Activated CD4-positive, alpha-beta memory T cell treated with anti-CD3 and anti-CD28 coated beads, Interleukin-2, amount 10 ng/mL, durations not matched to agents 7 days and 5 days (primary cell): ENCODE data around the gene B4GALT6. TPM values are rescaled to one million over a fixed set of nuclear protein-coding genes. Genes with fewer than 3 reads are reported as not detected.

Experiments used
- CTCF ChIA-PET: fragments of 350-600 bp; sonication (Branson Sonifier 250); formaldehyde crosslinking; loops from one replicate; lab custom pipeline; 2021; ENCODE audit warnings: antibody characterized with exemption, inconsistent platforms; lab: Charles Lee
- POLR2A ChIA-PET: fragments of 350-600 bp; sonication (Branson Sonifier 250); formaldehyde crosslinking; loops from one replicate; lab custom pipeline; 2021; ENCODE audit warnings: antibody characterized with exemption; lab: Charles Lee
- DNase-seq: peaks from one replicate; pipeline ENCODE4 v3.0.0-alpha.2; 2020
- H3K27ac Mint-ChIP-seq: one replicate; pipeline ENCODE4 v1.8.0; 2021; ENCODE audit warnings: mild to moderate bottlenecking, mixed read lengths
- H3K27me3 Mint-ChIP-seq: one replicate; pipeline ENCODE4 v1.8.0; 2021; ENCODE audit warnings: mixed read lengths
- H3K36me3 Mint-ChIP-seq: one replicate; pipeline ENCODE4 v1.8.0; 2021; ENCODE audit warnings: low read depth, mixed read lengths
- H3K4me1 Mint-ChIP-seq: one replicate; pipeline ENCODE4 v1.8.0; 2021; ENCODE audit warnings: mixed read lengths
- H3K4me3 Mint-ChIP-seq: one replicate; pipeline ENCODE4 v1.8.0; 2021; ENCODE audit warnings: mild to moderate bottlenecking, mixed read lengths
- H3K9me3 Mint-ChIP-seq: one replicate; pipeline ENCODE4 v1.8.0; 2021; ENCODE audit warnings: mixed read lengths
- total RNA-seq, 2 experiments: library from RNA; stranded (reverse); gene quantifications; one replicate each; pipeline ENCODE4 v1.2.3, GENCODE V29; 2021

The B4GALT6 gene
- total RNA-seq, 2 experiments from 2014 or later = 0.91 to 1.2 TPM

DNA sequence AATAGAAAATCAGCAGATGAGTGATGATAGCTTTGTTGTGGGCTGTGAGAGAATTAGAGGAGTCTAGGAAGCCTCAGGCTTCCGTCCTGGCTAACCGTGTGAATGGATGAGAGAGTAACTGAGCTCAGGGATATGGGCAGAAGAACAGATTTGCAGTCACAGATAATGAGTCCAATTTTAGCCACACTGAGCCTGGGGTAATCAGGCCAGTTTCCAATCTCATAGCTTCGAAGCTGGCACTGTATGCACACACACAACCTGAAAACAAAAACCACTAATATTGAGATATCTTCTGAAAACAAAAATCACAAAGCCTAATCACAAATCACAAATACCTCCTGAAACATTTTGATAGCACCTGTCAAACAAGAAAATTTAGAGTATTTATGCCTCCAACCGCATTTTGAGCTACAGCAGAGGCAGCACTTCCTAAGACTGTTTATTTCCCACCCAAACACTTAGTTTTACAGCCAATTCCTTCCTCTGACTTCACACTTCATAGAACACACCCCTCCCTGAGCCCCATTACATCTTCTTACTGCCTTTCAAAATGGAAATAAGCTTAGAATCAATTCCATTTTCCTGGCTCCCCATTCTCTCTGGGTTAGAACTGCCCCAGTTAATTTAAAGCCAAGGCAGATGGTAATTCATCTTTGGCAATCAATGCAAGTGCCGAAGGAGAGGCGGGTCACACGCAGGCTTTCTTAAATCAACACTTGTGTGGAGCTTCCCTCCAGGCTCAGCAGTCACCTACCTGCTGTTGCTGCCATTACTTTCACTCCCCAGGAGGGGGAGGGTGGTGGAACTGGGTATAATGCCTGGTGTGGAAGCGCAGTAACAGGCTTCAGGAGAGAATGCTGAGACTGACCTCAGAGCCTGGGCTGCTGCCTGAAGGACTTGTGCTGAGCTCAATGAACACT lies 73.8 kb downstream of the B4GALT6 start:
- no peaks in the 10 kb centered on the region for H3K36me3 Mint-ChIP-seq
- CTCF ChIA-PET = no interaction called here
- no peaks in the 10 kb centered on the region for H3K9me3 Mint-ChIP-seq

DNA sequence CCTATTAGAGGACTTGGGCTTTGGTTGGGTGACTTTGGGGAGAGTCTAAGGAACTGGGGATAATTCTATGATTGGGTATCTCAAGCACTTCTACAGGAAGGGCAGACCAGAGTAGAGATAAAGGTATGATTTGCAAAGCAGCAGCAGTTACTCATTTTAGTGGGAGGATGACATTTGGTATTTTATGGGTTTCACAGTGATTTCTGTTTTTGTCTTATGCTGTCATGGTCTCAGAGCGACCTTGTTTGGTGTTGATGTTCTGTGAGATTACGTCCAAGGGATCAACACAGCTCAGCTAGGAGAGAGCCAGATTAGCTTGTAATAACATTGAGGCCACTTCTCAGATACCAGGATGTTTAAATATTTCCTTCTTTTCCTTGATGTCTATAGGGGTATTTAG lies 74.5 kb downstream of the B4GALT6 start:
- ChIA-PET POLR2A (no interaction called here), CTCF (no interaction called here)
- no peak for DNase-seq
- H3K27me3 Mint-ChIP-seq = peaks cover 12% of the 10 kb centered on the region
- H3K9me3 Mint-ChIP-seq = no peaks in the 10 kb centered on the region
- no peaks in the 10 kb centered on the region for H3K36me3 Mint-ChIP-seq
- no peak overlapping the region for H3K4me3 Mint-ChIP-seq
- no peak overlapping the region for H3K27ac Mint-ChIP-seq
- no peaks in the 10 kb centered on the region for H3K4me1 Mint-ChIP-seq

More for the DNA sequence above, 73.8 kb downstream of the B4GALT6 start:
- DNase-seq = no peak
- POLR2A ChIA-PET = no interaction called here
- no peak overlapping the region for H3K27ac Mint-ChIP-seq
- H3K4me3 Mint-ChIP-seq = no peak overlapping the region
- H3K27me3 Mint-ChIP-seq = peaks cover 12% of the 10 kb centered on the region
- no peaks in the 10 kb centered on the region for H3K4me1 Mint-ChIP-seq

DNA sequence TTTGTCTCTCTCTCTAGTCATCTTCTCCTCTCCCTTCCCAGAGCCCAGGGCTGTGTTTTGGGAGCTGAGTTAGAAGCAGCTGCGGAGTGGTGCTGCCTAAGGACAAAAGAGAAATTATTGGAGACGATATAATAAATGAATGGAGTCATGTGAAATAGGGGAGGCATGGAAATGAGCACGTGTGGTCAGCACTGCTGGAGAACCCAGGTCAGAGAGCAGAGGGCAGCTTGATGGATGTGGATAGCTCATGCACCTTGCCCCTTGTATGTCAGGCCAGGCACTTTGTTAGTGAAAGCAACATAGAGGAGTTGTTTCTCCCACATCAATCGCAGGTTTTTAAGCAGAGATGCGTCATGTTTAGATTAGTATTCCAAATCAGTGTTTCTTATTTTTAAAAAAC lies 77.0 kb downstream of the B4GALT6 start:
- Mint-ChIP-seq H3K4me1 (no peaks in the 10 kb centered on the region), H3K4me3 (no peak overlapping the region), H3K27me3 (peaks cover 9% of the 10 kb centered on the region), H3K9me3 (no peaks in the 10 kb centered on the region), H3K27ac (no peak overlapping the region), H3K36me3 (no peaks in the 10 kb centered on the region)
- POLR2A ChIA-PET = no interaction called here
- CTCF ChIA-PET = no interaction called here
- no peak for DNase-seq

DNA sequence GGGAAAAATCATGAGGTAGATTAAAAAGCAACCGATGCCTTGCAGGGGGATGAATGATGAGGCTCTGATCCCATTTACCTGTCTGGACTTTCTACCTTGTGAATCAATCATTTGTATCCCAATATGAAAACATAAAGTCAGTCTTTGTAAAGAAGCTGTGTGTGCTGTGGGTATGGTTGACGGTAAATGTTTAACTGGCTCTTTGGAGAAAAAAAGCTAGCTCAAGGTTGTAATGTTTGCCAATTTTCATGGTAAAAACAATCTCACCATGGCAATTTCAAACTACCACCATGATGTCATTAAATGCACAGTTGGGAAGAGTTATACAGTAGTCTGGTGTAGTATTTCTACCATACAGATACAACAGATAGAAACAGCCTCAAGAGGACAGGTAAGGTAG lies 78.1 kb downstream of the B4GALT6 start:
- peaks cover 9% of the 10 kb centered on the region for H3K27me3 Mint-ChIP-seq
- ChIA-PET POLR2A (no interaction called here), CTCF (no interaction called here)
- no peaks in the 10 kb centered on the region for H3K4me1 Mint-ChIP-seq
- no peak overlapping the region for H3K4me3 Mint-ChIP-seq
- H3K27ac Mint-ChIP-seq = no peak overlapping the region
- DNase-seq = no peak
- no peaks in the 10 kb centered on the region for H3K36me3 Mint-ChIP-seq
- H3K9me3 Mint-ChIP-seq = no peaks in the 10 kb centered on the region

DNA sequence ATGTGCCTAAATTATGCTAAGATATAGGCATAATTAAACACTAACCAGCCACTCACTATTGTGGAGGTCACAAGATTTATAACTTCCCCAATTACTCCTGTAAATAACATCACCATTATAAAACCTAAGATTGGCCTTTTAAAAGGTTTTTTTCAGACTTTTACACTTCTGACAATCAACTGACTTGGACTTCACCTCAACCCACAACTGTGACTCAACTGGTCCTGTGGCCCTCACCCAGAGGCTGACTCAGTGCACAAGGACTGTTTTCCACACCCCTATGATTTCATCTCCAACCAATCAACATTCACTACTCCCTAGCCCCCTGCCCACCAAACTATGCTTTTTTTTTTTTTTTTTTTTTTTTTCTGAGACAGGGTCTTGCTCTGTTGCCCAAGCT lies 81.1 kb downstream of the B4GALT6 start:
- ChIA-PET CTCF (no interaction called here), POLR2A (no interaction called here)
- H3K9me3 Mint-ChIP-seq = no peaks in the 10 kb centered on the region
- no peak for DNase-seq
- peaks cover 2% of the 10 kb centered on the region for H3K27me3 Mint-ChIP-seq
- no peak overlapping the region for H3K27ac Mint-ChIP-seq
- no peaks in the 10 kb centered on the region for H3K4me1 Mint-ChIP-seq
- no peak overlapping the region for H3K4me3 Mint-ChIP-seq
- H3K36me3 Mint-ChIP-seq = no peaks in the 10 kb centered on the region

DNA sequence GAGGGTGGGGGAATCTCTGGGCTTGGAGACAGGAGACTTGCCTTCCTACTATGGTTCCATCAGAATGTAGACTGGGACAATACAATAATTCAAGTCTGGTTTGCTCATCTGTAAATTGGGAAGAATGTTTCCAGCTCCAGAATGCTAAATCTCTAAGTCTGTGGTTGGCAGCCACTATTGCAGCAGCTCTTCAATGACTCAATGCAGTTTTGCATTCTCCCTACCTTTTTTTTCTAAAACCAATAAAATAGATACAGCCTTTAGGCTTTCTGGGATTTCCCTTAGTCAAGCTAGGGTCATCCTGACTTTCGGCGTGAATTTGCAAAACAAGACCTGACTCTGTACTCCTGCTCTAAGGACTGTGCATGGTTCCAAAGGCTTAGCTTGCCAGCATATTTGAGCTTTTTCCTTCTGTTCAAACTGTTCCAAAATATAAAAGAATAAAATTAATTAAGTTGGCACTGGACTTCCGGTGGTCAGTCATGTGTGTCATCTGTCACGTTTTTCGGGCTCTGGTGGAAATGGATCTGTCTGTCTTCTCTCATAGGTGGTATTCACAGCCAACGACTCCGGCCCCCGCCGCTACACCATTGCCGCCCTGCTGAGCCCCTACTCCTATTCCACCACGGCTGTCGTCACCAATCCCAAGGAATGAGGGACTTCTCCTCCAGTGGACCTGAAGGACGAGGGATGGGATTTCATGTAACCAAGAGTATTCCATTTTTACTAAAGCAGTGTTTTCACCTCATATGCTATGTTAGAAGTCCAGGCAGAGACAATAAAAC lies 86.2 kb downstream of the B4GALT6 start:
- Mint-ChIP-seq H3K9me3 (no peaks in the 10 kb centered on the region), H3K4me3 (no peak overlapping the region)

DNA sequence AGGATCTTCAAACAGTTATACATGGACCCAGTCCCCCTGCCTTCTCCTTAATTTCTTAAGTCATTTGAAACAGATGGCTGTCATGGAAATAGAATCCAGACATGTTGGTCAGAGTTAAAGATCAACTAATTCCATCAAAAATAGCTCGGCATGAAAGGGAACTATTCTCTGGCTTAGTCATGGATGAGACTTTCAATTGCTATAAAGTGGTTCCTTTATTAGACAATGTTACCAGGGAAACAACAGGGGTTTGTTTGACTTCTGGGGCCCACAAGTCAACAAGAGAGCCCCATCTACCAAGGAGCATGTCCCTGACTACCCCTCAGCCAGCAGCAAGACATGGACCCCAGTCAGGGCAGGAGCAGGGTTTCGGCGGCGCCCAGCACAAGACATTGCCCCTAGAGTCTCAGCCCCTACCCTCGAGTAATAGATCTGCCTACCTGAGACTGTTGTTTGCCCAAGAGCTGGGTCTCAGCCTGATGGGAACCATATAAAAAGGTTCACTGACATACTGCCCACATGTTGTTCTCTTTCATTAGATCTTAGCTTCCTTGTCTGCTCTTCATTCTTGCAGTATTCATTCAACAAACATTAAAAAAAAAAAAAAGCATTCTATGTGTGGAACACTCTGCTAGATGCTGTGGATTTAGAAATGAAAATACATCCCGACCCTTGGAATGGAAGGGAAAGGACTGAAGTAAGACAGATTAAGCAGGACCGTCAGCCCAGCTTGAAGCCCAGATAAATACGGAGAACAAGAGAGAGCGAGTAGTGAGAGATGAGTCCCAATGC lies 88.1 kb downstream of the B4GALT6 start:
- Mint-ChIP-seq H3K9me3 (no peaks in the 10 kb centered on the region), H3K4me1 (no peaks in the 10 kb centered on the region), H3K27me3 (peaks cover 3% of the 10 kb centered on the region), H3K27ac (no peak overlapping the region), H3K36me3 (no peaks in the 10 kb centered on the region), H3K4me3 (no peak overlapping the region)
- ChIA-PET CTCF (no interaction called here), POLR2A (no interaction called here)
- no peak for DNase-seq

More for the DNA sequence above, 86.2 kb downstream of the B4GALT6 start:
- ChIA-PET POLR2A (no interaction called here), CTCF (no interaction called here)
- Mint-ChIP-seq H3K27ac (no peak overlapping the region), H3K36me3 (no peaks in the 10 kb centered on the region), H3K27me3 (peaks cover 3% of the 10 kb centered on the region), H3K4me1 (no peaks in the 10 kb centered on the region)
- no peak for DNase-seq

DNA sequence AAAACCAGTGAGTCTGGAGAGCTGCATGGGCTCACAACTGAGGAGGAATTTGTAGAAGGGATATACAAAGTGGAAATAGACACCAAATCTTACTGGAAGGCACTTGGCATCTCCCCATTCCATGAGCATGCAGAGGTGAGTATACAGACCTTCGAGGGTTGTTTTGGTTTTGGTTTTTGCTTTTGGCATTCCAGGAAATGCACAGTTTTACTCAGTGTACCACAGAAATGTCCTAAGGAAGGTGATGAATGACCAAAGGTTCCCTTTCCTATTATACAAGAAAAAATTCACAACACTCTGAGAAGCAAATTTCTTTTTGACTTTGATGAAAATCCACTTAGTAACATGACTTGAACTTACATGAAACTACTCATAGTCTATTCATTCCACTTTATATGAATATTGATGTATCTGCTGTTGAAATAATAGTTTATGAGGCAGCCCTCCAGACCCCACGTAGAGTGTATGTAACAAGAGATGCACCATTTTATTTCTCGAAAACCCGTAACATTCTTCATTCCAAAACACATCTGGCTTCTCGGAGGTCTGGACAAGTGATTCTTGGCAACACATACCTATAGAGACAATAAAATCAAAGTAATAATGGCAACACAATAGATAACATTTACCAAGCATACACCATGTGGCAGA lies 89.1 kb downstream of the B4GALT6 start:
- Mint-ChIP-seq H3K36me3 (no peaks in the 10 kb centered on the region), H3K27me3 (peaks cover 8% of the 10 kb centered on the region), H3K27ac (no peak overlapping the region), H3K4me3 (no peak overlapping the region), H3K9me3 (no peaks in the 10 kb centered on the region), H3K4me1 (no peaks in the 10 kb centered on the region)
- ChIA-PET POLR2A (no interaction called here), CTCF (no interaction called here)
- no peak for DNase-seq

DNA sequence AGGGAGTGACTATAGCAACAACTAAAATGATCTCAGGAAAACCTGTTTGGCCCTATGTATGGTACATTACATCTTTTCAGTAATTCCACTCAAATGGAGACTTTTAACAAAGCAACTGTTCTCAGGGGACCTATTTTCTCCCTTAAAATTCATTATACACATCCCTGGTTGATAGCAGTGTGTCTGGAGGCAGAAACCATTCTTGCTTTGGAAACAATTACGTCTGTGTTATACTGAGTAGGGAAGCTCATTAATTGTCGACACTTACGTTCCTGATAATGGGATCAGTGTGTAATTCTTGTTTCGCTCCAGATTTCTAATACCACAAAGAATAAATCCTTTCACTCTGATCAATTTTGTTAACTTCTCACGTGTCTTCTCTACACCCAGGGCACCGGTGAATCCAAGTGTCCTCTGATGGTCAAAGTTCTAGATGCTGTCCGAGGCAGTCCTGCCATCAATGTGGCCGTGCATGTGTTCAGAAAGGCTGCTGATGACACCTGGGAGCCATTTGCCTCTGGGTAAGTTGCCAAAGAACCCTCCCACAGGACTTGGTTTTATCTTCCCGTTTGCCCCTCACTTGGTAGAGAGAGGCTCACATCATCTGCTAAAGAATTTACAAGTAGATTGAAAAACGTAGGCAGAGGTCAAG lies 91.7 kb downstream of the B4GALT6 start:
- no peak for DNase-seq
- H3K27ac Mint-ChIP-seq = no peak overlapping the region
- H3K9me3 Mint-ChIP-seq = no peaks in the 10 kb centered on the region
- ChIA-PET POLR2A (no interaction called here), CTCF (no interaction called here)
- no peaks in the 10 kb centered on the region for H3K36me3 Mint-ChIP-seq
- H3K27me3 Mint-ChIP-seq = peaks cover 9% of the 10 kb centered on the region
- no peaks in the 10 kb centered on the region for H3K4me1 Mint-ChIP-seq
- no peak overlapping the region for H3K4me3 Mint-ChIP-seq

DNA sequence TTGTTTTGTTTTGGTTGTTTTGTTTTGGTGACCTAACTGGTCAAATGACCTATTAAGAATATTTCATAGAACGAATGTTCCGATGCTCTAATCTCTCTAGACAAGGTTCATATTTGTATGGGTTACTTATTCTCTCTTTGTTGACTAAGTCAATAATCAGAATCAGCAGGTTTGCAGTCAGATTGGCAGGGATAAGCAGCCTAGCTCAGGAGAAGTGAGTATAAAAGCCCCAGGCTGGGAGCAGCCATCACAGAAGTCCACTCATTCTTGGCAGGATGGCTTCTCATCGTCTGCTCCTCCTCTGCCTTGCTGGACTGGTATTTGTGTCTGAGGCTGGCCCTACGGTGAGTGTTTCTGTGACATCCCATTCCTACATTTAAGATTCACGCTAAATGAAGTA lies 92.8 kb downstream of the B4GALT6 start, which contains the start of gene TTR:
TTR (plus strand) TSS at position 250 of the 400 bp plus-strand sequence; CDS start at position 276, 26 bp downstream.
- DNase-seq = no peak
- ChIA-PET POLR2A (no interaction called here), CTCF (no interaction called here)
- H3K36me3 Mint-ChIP-seq = no peaks in the 10 kb centered on the region
- H3K4me3 Mint-ChIP-seq = no peak within 1 kb of the TSS
- H3K27ac Mint-ChIP-seq = no peak within 1 kb of the TSS
- H3K4me1 Mint-ChIP-seq = no peaks in the 10 kb centered on the region
- H3K9me3 Mint-ChIP-seq = no peaks in the 10 kb centered on the region
- H3K27me3 Mint-ChIP-seq = peaks cover 9% of the 10 kb centered on the region

DNA sequence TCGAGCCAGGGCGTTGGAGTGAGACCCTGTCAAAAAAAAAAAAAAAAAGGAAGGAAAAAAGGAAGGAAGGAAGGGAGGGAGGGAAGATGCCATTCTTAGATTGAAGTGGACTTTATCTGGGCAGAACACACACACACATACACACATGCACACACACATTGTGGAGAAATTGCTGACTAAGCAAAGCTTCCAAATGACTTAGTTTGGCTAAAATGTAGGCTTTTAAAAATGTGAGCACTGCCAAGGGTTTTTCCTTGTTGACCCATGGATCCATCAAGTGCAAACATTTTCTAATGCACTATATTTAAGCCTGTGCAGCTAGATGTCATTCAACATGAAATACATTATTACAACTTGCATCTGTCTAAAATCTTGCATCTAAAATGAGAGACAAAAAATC lies 93.3 kb downstream of the B4GALT6 start:
- POLR2A ChIA-PET = no interaction called here
- no peak overlapping the region for H3K4me3 Mint-ChIP-seq
- H3K36me3 Mint-ChIP-seq = no peaks in the 10 kb centered on the region
- no peaks in the 10 kb centered on the region for H3K4me1 Mint-ChIP-seq
- CTCF ChIA-PET = no interaction called here
- H3K27me3 Mint-ChIP-seq = peaks cover 7% of the 10 kb centered on the region
- H3K9me3 Mint-ChIP-seq = no peaks in the 10 kb centered on the region
- no peak for DNase-seq
- no peak overlapping the region for H3K27ac Mint-ChIP-seq

DNA sequence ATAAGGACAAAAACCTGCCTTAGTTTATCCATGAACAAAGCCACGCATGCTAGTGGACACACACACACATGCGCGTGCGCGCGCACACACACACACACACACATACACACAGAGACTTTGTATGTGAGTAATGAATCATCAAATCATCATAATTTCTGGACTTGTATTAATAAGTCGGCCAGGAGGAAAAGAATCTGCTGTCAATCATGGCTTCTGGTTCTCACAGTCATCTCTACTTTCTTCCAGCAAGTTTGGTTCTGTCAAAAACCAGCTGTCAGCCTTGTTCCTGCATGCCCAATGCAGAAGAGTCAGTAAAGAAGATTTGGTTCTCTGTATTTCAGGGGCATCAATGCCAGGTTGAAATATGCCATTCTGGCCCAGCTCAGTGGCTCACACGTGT lies 93.8 kb downstream of the B4GALT6 start:
- ChIA-PET CTCF (no interaction called here), POLR2A (no interaction called here)
- no peak overlapping the region for H3K4me3 Mint-ChIP-seq
- no peak for DNase-seq
- no peak overlapping the region for H3K27ac Mint-ChIP-seq
- no peaks in the 10 kb centered on the region for H3K4me1 Mint-ChIP-seq
- H3K36me3 Mint-ChIP-seq = no peaks in the 10 kb centered on the region
- H3K9me3 Mint-ChIP-seq = no peaks in the 10 kb centered on the region
- peaks cover 7% of the 10 kb centered on the region for H3K27me3 Mint-ChIP-seq
